ENCODE data around the gene LRRC40.

GRCh38 chr1:70164350-70164749 lies 41.0 kb downstream of the LRRC40 start:
- TF ChIP-seq, protein P1, sequence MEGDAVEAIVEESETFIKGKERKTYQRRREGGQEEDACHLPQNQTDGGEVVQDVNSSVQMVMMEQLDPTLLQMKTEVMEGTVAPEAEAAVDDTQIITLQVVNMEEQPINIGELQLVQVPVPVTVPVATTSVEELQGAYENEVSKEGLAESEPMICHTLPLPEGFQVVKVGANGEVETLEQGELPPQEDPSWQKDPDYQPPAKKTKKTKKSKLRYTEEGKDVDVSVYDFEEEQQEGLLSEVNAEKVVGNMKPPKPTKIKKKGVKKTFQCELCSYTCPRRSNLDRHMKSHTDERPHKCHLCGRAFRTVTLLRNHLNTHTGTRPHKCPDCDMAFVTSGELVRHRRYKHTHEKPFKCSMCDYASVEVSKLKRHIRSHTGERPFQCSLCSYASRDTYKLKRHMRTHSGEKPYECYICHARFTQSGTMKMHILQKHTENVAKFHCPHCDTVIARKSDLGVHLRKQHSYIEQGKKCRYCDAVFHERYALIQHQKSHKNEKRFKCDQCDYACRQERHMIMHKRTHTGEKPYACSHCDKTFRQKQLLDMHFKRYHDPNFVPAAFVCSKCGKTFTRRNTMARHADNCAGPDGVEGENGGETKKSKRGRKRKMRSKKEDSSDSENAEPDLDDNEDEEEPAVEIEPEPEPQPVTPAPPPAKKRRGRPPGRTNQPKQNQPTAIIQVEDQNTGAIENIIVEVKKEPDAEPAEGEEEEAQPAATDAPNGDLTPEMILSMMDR (IDR thresholded peaks at IDR 0.05) = no peak
- no peak for TF ChIP-seq POLR2A (IDR thresholded peaks at IDR 0.05)

Measured in testis (tissue), 2 donors.